Left renal pelvis (tissue), 4 donors: ENCODE results near the gene C2CD2. TPM values are rescaled to one million over a fixed set of nuclear protein-coding genes. Genes with fewer than 3 reads are reported as not detected.
"Not testable (repeated sequence)": the region's sequence is repeated elsewhere in the genome, so short reads cannot be mapped to it uniquely, and the experiment has no call there.

ENCODE experiments used
- DNase-seq, 4 donors: peaks; one replicate each; pipeline ENCODE4 v3.0.0-alpha.2; 2013; ENCODE audit warnings: low read depth in 4 of 4, low spot score in 3 of 4
- polyA plus RNA-seq, 4 donors: library from polyadenylated mRNA; unstranded; fragments of 120-200 nt; gene quantifications; one replicate each; pipeline ENCODE4 v1.2.1, GENCODE V29; 2013; ENCODE audit not compliant: insufficient read length in 4 of 4

Gene C2CD2
- 10 to 100 TPM; 12.8 to 17.6 (median 16.4) TPM for polyA plus RNA-seq

DNA sequence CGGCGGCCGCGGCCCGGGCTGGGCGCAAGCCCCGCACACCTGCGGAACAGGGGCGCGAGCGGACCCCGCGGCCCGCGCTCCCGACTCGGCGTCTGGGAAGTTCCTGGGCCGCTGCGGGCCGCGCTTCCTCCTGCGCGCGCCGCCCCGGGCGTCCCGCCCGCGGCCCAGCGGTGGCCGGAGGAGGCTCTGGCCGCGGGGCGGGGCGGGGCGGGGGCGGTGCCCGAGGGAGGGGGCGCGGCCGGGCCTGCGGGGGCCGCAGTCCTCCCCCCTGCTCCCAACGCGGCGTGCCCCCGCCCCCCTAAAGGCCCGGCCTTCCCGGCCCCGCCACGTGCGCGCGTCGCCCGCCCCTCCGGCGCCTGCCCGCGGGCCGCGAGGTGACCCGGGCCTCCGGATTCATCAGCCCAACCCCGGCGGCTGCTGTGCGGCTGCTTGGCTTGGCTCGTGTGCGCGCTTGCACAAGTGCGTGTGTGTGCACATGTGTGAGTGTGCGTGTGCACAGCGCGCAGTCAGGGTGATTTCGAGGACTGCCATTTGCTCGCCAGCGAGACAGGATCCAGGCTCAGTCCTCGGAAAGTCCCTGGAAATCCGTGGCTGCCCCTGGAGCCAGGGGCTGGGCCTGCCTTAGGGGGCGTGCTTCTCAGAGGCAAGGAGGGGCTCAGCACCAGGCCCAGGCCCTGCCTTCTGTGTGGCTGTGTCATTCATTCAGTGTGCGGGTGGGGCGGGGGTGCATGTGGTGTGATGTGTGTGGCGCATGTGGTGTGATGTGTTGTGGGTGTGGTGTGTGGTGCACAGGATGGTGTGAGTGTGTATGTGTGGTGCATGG, at the start of gene C2CD2:
C2CD2 (minus strand) TSS at position 188 of the 823 bp plus-strand sequence. CDS start 370 bp downstream, outside the sequence.
- no peak for DNase-seq

DNA sequence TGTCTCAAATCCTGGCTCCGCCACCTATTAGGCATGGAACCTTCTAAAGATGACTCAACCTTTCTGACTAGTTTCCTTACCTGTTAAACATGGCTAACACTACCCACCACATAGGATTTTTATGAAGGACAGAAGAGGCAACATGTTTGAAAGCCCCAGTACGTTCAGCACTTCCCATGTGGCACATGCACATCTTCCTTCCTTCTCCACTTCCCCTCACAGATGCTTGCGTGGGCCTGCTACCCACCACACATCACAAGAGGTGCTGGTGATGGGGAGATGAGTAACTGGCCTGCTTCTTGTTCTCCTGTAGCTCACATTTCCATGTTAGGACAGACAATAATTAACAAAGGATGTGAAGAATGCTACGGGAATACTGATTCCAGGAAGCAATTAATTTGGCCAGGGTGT, 49.2 kb upstream of the C2CD2 start:
- no peak for DNase-seq

DNA sequence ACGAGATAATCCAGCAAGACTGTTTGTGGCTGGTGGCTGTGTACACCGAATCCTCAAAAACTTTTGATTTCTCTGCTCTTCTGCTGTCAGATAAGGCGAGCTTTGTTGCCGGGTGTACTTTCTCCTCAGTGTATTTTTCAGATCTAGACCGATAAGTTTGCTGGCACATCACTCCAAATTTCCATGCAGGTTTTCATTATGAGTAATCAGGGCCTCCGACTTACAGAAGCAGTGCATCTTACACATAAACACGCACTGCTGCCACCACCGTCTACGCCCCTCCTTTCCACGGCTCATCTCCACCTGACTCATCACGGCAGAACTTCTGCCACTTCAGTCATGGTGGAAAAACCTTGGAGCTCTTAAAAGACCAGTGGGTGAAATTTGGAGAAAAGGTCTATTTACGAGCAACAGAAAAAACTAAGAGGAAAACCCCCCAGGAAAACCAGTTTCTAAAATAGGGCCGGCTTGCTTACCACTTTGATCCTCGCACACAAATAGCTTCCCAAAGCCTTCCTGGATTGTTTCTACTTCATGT, 48.7 kb upstream of the C2CD2 start:
- DNase-seq, result no peak

DNA sequence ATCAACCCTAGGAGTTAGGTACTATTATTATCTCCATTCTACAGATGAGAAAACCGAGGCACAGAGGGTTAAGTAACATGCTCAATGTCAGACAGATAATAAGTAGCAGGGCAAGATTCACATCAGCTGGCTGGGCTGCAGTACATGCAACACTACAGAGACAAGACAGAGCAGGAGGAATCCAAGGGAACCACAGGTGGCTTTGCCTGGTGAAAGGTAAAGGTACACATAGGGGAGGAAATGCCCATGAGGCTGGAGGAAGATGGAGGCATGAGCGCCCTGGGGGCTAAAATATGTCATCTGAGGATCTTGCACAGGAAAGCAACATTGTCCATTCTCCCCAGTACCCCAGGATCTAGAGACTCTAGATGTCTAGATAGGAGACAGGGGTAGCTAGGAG, 48.0 kb upstream of the C2CD2 start:
- no peak for DNase-seq

DNA sequence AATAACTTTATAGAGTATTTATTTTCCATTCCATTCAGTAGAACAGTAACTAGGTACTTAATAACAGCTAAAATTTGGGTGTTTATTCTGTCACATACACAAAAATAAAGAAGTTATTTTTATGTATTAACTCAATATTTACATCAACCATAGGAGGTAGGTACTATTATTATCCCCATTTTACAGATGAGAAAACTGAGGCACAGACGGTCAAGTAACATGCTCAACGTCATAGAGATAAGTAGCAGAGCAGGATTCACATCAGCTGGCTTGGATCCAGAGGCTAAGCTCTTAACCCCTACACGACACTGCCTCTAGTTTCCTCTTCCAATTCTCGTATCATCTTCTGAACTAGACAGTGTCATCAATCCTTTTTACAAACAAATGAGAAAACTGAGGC, 47.1 kb upstream of the C2CD2 start:
- DNase-seq, result no peak

DNA sequence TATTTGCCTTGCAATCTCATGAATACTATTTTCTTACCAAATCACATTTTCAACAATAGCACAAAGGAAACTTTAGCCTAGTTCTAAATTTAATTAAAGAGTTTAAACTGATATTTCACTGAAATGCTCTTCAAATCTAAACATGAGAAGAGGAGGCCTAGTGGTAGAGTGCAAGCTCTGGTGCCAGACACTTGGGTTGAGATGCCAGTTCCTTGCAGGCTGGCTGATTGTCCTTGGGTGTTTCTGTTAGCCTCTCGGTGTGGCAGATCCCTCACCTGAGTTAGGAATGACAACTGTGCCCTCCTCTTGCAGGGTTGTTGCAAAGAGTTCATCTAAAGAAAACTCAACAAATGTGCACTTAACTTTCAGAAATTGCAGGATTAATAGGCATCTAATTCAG, 43.8 kb upstream of the C2CD2 start:
- DNase-seq, result no peak

DNA sequence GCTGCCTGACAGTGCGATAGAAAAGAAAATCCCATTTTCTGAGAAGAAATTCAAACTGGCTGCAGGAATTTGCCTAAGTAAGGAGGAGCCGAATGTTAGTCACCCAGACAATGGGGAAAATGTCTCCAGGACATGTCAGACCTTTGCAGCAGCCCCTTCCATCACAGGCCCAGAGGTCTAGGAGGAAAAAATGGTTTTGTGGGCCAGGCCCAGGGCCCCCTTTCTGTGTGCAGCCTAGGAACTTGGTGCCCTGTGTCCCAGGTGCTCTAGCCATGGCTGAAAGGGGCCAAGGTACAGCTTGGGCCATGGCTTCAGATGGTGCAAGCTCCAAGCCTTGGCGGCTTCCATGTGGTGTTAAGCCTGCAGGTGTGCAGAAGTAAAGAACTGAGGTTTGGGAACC, 41.8 kb upstream of the C2CD2 start:
- DNase-seq, result no peak

DNA sequence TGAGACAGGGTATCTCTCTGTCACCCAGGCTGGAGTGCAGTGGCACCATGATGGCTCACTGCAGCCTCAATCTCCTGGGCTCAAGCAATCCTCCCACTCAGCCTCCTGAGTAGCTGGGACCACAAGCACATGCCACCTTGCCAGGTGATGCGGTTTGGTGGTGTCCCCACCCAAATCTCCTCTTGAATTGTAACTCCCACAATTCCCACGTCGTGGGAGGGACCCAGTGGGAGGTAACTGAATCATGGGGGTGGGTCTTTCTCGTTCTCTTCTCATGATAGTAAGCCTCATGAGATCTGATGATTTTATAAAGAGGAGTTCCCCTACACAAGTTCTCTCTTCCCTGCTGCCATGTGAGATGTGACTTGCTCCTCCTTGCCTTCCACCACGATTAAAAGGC, 40.8 kb upstream of the C2CD2 start:
- DNase-seq, result not testable (repeated sequence)

DNA sequence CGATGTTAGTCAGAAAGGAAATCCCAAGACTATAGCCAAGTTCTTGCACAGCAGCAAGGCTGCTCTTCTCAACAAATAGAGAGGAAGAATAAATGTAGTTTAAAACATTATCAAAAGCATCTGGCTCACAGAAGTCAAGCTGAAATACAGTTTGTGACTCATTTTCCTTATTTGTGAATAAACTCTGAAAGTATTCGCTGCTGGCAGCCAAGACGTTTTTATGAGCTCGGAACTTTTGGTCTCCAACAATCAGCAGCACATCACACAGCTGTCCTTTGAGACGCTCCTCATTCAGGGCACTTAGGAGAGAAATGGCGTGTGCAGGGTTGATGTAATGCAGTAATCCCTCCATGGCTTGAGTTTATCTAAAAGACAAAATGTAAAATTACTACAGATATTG, 39.9 kb upstream of the C2CD2 start:
- no peak for DNase-seq

DNA sequence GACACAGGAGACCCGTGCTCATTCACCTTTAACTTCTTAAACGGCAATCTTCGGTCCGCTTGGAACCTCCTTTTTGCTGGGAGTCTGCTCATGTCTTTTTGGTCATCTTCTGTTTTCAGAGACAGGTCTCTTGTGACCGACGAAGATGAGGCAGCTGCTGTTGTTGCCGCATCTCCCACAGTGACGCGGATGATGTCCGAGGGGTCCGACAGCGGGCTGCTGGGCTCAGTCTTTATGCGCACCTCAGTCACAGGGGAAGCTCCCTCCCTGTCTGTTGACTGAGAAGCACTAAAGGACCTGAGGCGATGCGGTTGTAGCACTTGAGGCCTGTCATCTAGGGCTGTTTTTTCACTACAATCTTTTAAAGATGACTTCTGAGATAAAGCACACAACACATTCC, 38.8 kb upstream of the C2CD2 start:
- DNase-seq, result no peak

DNA sequence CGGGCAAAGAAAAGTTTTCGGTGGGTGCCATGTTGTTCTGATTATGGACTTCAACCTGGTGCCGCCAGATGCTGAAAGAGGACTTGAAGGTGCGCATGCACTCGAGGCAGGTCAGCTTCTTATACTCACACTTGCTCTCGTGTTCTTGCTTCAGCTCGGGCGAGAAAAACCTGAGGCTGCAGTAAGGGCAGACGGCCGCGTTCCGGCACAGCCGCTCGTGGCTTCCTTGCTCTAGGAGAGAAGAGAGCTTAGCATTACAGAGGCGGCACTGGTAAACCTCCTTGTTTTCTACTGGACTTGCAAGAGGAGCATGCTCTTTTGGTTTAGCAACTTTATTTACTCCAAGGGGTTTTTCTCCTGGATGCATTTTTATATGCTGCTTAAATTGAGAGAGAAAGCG, 37.8 kb upstream of the C2CD2 start:
- no peak for DNase-seq

DNA sequence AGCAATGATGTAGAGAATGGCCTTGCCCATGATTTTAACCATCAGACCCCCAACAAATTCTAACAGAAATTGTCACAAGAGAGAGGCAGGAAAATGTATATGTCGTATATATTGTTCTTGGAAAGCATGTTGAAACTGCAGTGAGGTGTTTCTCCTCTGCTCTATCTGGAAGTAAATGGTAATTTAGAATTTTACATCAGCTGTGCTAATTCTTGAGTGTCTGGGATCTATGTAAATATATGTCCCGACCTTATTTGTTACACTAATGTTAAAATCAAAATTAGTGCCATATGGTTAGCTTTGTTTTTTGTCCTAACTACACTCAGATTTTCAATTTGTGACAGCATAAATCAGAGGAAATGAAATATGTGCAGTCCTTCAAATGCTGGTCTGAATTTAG, 35.9 kb upstream of the C2CD2 start:
- no peak for DNase-seq

DNA sequence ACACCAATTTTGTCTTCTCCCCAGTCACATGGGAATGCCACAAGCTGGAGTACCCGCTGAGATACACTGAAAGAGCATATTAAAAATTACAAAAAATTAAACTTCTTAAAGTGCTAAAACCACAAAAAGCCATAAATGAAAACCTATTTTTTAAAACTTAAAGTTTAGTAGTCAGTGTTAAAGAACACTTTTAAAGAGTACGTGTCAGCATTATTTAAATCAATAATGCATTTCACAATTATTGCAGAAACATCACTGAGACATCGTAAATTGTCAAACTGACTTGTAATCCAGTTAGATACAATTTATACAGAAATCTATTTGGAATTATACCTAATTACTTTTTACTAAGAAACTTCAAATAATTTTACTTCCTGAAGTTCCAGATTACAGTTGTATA, 33.5 kb upstream of the C2CD2 start:
- no peak for DNase-seq

DNA sequence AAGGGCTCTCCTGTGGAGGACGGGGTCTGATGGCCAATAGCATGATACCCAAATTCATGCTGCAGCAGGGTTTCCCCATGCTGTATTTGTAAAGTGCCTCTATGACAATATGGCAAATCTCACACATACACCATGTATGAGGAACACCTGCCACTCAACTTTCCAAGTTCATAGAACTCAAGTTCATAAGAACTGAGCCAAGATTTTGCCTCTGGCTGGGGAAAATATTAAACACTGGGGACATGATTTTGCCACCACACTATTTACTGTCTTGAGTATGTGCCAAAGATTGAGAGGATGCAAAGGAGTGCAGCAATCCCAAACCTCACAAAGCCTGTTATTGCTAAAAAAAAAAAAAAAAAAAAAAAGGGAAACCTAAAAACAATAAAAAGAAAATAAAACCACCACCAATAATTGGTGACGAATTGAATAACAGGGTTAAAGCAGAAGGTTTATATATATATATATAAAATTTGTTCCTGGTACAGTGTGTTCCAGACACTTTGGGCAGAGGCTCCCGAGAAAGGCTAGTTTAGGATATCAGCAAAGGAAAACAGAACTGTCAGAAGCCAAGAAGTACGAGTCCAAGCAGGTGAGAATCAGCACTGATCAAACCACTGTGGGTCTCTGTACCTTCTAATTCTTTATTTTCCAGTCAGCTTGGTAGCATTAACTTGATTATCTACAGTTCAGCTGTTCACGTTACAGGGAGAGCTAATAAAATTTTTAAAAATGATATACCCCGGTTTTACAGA, 32.0 kb upstream of the C2CD2 start:
- DNase-seq, result no peak

DNA sequence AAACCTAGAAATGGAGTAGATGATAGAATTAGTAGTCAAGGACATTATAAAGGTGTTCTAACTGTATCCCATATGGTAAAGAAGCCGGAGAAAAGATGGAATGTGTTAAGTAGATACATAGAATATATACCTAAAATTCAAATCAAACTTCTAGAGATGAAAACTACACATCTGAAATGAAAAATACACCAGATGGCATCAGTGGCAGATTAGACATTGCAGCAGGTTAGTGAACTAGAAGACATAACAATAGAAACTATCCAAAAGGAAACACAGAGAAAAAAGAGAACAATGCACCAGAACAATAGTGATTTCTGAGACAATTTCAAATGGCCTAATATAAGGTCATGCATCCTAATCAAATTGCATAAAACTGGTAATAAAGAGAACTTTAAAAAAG, 29.4 kb upstream of the C2CD2 start:
- no peak for DNase-seq

DNA sequence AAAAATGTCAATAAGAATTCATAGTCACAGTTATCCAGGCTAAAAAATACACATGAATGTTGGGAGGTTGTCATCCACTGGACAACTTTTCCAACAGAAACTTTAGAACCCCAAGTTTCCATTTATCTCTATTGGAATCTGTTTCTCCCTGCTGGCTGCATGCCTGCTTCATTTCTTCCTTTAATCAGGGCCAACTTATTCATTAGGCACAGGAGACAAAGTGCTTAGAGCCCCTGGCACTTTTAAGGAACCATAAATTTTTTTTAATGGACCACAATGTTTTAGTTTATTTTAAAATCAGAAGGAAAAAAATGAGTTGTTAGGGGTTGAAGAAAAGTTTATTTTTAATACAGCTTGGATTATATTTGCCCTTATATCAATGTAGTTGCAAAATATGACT, 26.7 kb upstream of the C2CD2 start:
- no peak for DNase-seq

DNA sequence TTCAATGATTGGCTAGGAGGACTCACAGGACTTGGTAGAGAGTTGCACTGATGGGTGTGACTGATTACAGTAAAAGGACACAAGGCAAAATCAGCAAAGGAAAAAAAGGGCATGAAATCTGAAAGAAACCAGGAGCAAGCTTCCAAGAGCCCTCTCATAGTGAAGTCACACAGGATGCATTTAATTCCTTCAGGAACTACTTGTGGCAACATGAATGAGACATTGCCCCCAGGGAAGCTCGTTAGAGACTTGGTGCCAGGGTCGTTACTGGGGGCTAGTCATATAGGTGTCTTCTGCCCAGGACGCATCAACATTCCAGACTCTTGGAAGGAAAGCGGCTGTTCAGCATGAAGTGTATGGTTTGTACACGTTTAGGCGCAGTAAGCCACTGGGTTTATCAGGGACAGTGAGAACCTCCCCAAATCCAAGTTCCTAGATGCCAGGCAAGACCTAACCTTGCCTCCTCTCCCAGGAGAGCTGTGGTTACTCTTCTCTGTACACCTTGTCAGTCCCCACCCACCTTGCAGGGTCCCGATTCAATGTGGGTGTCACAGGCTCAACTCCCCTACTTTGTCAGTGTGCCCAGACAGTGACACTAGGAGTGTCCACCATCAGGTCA, 26.0 kb upstream of the C2CD2 start:
- DNase-seq, result no peak

DNA sequence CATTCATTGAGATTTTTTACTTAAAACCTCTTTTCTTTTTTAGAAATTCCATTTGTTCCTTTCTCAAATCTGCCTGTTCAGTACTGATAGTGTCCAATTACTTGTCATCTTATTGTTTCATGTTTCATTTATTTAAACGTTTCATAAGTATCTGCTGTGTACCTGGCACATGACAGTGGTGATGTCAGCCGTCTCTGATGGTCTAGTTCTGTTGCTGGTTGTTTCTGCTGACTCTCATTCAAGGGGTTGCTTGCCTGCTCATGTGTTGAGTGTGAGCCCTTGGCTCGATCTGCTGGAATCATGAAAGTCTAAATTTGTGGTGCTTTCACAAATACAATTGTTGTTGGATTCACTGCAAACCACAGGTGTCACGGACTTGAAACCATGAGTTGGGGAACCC, 25.5 kb upstream of the C2CD2 start:
- DNase-seq, result no peak

DNA sequence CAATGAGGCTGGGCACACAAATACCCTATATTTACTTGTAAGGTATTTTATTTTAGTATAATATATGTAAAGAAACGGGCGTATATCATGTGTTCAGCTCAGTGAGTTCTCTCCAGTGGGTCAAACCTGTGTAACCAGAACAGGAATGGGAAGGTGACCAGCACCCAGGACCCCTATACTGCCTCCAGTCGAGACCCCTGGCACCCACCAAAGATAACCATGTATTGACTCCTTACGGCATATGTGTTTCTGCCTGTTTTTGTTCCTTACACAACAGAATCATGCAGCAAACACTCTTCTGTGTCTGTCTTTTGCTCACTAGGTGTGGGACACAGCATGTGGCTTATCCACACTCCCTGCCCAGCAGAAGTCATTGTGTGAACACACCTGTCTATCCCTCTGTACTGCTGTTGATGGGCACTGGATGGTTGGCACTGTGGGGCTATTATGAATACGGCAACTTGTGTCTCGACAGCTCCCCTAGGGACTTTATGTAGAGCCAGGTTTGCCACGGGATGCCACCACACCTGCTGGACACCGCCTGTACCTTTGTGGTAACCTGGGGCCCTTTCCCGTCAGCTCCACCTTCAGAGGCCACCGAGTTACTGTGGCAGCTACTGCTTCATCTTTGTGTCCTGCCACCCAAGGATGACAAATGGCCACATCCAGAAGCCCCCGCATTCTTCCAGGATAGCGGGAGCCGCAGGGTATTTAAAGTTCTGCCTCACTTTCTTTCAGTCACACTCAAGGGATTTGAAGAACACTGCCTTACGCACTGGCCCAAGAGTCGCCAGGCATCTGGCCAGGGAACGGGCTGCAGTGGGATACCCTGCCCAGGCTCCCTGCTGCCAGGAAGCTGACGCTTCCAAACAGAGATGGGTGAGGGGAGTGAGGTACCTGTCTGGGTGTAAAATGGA, 23.5 kb upstream of the C2CD2 start:
- no peak for DNase-seq

DNA sequence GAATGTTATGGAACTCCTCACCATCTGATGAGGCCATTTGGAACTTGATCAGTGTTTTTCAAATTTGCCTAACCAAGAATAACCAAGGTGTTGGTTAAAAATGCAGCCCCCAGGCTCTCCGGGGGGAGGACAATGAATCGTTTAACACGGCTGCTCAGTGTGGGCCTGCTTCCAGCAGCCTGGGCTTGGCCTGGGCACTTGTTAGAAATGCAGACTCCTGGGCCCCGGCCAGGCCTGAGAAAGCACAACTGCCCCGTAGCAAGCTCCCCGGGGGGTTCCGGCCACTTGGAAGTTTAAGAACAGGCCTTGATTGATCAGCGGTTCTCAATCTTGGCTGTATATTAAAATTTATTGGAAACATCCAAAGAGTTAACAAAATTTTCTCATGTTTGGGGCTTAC, 22.8 kb upstream of the C2CD2 start:
- no peak for DNase-seq
